Ovary (tissue), 3 donors: ENCODE results near the gene ARHGAP45.

Experiments
- POLR2A ChIP-seq: fragments of 450-650 bp; IDR thresholded peaks from one replicate; pipeline ENCODE4 v1.6.1; 2017; ENCODE audit warnings: antibody characterized with exemption, mild to moderate bottlenecking, moderate library complexity
- TF ChIP-seq, protein P1 (sequence below), 3 donors: fragments of 450-650 bp in 2 of 3; fragments of 200-600 bp in 1 of 3; IDR thresholded peaks; one replicate each; pipeline versions ENCODE4 v1.5.1 to v1.8.0; 2016 to 2022; ENCODE audit warnings: antibody characterized with exemption in 3 of 3, mild to moderate bottlenecking in 1 of 3
- donor health status: DM: no; HTN: no; CAD: no.

DNA sequence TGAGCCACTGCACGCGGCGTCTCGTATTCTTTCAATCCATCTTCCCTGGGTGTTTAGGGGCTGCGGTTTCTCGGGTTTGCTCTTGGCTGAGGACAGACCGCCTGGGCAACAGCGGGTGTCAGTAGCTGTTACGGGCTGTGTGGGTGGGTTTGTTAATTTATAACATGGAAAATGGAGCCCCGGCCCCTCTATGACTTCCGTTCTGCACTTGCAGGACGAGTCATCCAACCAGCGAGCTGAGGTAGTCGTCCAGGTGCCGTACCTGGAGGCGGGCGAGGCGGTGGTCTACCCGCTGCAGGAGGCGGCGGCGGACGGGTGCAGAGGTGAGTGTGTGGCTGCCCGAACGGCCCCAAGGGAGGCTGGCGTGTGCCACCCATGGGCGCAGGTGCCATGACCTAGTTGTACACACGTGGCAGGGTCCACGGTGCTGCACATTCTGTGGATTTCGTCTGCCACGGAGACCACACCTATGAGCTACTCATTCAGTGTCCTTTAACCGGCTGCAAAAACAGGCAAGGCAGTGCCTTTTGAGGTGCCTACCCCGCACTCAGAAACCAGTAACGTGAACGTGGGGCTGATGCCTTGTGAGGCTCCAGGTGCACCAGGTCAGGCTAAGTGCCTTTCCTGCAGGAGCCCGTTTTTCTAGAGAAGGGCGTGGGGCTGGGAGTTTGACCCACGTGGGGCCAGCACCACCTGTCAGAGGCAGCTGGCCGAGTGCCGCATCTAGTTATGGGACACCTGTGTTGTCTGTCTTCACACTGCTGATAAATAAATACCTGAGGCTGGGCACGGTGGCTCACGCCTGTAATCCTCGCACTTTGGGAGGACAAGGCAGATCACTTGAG lies 17.3 kb downstream of the ARHGAP45 start:
- TF ChIP-seq POLR2A: no peak
- TF ChIP-seq, protein P1, sequence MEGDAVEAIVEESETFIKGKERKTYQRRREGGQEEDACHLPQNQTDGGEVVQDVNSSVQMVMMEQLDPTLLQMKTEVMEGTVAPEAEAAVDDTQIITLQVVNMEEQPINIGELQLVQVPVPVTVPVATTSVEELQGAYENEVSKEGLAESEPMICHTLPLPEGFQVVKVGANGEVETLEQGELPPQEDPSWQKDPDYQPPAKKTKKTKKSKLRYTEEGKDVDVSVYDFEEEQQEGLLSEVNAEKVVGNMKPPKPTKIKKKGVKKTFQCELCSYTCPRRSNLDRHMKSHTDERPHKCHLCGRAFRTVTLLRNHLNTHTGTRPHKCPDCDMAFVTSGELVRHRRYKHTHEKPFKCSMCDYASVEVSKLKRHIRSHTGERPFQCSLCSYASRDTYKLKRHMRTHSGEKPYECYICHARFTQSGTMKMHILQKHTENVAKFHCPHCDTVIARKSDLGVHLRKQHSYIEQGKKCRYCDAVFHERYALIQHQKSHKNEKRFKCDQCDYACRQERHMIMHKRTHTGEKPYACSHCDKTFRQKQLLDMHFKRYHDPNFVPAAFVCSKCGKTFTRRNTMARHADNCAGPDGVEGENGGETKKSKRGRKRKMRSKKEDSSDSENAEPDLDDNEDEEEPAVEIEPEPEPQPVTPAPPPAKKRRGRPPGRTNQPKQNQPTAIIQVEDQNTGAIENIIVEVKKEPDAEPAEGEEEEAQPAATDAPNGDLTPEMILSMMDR (IDR thresholded peaks at IDR 0.05): no peak
